Colonic mucosa (tissue), 4 donors: ENCODE data around the gene RNF4. TPM values are rescaled to one million over a fixed set of nuclear protein-coding genes. Genes with fewer than 3 reads are reported as not detected.
"Not testable (repeated sequence)": the region's sequence is repeated elsewhere in the genome, so short reads cannot be mapped to it uniquely, and the experiment has no call there.

Source experiments
- DNase-seq: peaks from one replicate; pipeline ENCODE4 v3.0.0-alpha.2; 2020
- H3K27ac ChIP-seq: fragments of 200-600 bp; one replicate; pipeline ENCODE4 v1.8.0; 2021
- H3K27me3 ChIP-seq: fragments of 200-600 bp; one replicate; pipeline ENCODE4 v1.8.0; 2021
- H3K36me3 ChIP-seq: fragments of 200-600 bp; one replicate; pipeline ENCODE4 v1.8.0; 2021
- H3K4me1 ChIP-seq: fragments of 200-600 bp; one replicate; pipeline ENCODE4 v1.8.0; 2021; ENCODE audit warnings: mild to moderate bottlenecking
- H3K4me3 ChIP-seq: fragments of 200-600 bp; one replicate; pipeline ENCODE4 v1.8.0; 2021
- H3K9ac ChIP-seq, 2 donors: one replicate each; pipeline ENCODE4 v1.7.0; 2013; ENCODE audit warnings: control low read depth in 2 of 2, low read depth in 2 of 2, low read length in 2 of 2
- H3K9me3 ChIP-seq: fragments of 200-600 bp; one replicate; pipeline ENCODE4 v1.8.0; 2021
- CTCF ChIP-seq: fragments of 200-600 bp; IDR thresholded peaks from one replicate; pipeline ENCODE4 v1.8.0; 2022; ENCODE audit warnings: antibody characterized with exemption, mild to moderate bottlenecking
- intact Hi-C: fragments of 100-400 bp; cut with DNase I; formaldehyde crosslinking; loops from one replicate; pipeline ENCODE4 v1.14.1; 2022
- total RNA-seq, 2 donors: library from RNA; stranded (reverse); fragmentation: NEBNext Ultra II Directional in 1 of 2; extraction: Animal tissue kit (Norgen Biotek cat#: 25700) in 1 of 2; gene quantifications; one replicate each; pipeline ENCODE4 v1.2.1, GENCODE V29; 2021
- donor health status: healthy.
- donor health status: DM: no; HTN: no; CAD: no.
- donor health status: DM: no; HTN: no; CAD: no.

RNF4 gene
- total RNA-seq, 2 donors from 2014 or later = 50.1 to 51.1 TPM

GRCh38 chr4:2534904-2535375 lies 66.0 kb downstream of the RNF4 start:
- Histone ChIP-seq H3K4me3 (peak overlapping the region; percentile 46), H3K36me3 (no peaks in the 10 kb centered on the region), H3K9ac (peak overlapping the region; percentile 94 to 95), H3K27ac (peak overlapping the region; percentile 75), H3K27me3 (no peaks in the 10 kb centered on the region), H3K9me3 (no peaks in the 10 kb centered on the region), H3K4me1 (peaks cover 7% of the 10 kb centered on the region)
- intact Hi-C loops = no loop called here
- no peak for DNase-seq
- no peak for TF ChIP-seq CTCF

DNA sequence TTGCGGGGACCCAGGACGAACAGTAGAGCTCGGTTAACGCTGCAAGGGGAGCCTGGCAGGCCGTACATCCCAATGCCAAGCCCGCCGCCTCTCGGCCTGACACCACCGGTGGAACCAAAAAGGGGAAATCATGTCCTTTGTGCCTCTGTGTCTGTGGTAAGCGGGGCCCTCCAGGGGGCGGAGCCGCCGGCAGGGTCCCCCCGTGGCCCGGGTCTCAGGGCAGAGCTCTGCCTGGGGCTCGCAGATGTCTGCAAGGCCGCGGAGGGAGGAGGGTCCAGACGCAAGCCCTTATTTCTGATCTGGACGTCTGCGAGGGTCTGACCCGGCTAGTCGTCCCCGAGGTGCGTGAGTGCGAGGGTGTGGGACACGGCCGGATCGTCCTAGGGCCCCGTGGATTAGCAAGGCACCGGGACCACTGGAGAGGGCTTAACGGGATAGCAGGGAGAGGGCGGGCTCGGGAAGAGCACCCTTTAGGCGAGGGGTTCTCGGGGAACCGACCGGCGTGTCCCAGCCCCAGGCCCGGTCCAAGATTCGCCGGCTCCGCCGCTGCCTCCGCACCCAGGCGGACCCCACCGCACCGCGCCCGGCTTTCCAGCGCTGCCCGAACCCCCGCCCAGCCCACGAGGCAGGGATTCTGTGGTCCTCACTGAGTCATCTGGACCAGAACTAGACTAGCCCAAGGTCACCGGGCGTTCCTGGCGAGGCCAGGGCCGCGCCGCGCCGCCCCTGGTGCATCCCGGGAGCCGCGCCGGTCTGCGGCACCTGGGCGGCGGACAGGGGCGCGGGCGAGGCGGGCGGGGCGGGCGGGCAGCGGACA lies 66.7 kb downstream of the RNF4 start:
- Histone ChIP-seq H3K4me3 (peak overlapping the region; percentile 46), H3K4me1 (peaks cover 7% of the 10 kb centered on the region), H3K9me3 (no peaks in the 10 kb centered on the region), H3K27ac (peak overlapping the region; percentile 75), H3K9ac (peak overlapping the region; percentile 94 to 95), H3K36me3 (no peaks in the 10 kb centered on the region), H3K27me3 (no peaks in the 10 kb centered on the region)
- DNase-seq = peak; percentile 45
- no peak for TF ChIP-seq CTCF
- intact Hi-C loops = no loop called here

GRCh38 chr4:2536193-2537010 lies 67.5 kb downstream of the RNF4 start, which contains the start of gene FAM193A:
FAM193A (plus strand) TSS chr4:2536647; CDS start chr4:2536916, 269 bp downstream.
- H3K4me3 ChIP-seq = peak within 1 kb of the TSS; percentile 94
- no peak for TF ChIP-seq CTCF
- no peaks in the 10 kb centered on the region for H3K9me3 ChIP-seq
- DNase-seq = peak; percentile 99
- peaks cover 7% of the 10 kb centered on the region for H3K4me1 ChIP-seq
- peak within 1 kb of the TSS; percentile 95 for H3K27ac ChIP-seq
- intact Hi-C loops = no loop called here
- no peaks in the 10 kb centered on the region for H3K36me3 ChIP-seq
- H3K27me3 ChIP-seq = no peaks in the 10 kb centered on the region
- peak within 1 kb of the TSS; percentile 94 to 95 for H3K9ac ChIP-seq

DNA sequence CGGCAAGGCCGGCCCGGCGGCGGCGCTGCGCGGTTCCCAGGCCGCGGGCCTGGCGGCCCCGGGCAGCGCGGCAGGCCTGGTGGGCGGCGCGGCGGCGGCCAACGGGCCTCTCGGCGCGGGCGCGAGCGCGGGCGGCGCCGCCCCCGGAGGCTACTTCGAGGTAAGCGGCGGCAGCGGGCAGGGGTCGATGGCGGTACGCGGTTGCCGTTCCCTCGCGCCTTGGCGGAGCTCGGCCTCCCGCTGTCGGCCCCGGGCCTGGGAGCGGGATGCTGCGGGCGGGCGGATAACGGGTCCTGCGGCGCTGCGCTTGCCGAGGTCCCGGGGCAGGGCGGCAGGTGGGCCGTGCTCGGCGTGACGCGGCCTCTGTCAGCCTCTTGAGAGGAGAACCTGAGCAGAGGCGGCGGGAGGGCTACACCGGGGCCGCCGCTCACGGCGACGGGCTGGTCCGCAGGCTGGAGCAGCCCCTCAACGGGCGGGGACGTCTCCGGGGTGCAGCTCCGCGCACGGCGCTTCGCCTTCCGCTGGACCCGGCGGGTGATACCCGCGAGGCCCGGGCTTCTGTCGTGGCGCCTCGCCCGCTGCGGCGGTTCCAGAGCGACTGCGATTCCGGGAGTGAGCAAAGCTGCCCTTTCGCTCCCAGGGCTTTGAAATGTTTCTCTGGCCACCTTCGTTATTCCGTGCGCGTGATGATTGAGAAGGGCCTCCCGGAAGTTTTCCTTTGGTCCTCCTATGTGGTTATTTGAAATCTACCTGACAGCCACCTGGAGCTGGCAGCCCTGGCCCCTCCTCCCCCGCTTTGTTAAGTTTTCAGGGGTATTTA lies 68.3 kb downstream of the RNF4 start:
- intact Hi-C loops = no loop called here
- peak; percentile 58 for DNase-seq
- Histone ChIP-seq H3K36me3 (no peaks in the 10 kb centered on the region), H3K9me3 (no peaks in the 10 kb centered on the region), H3K4me3 (peak overlapping the region; percentile 94), H3K27me3 (no peaks in the 10 kb centered on the region), H3K27ac (peak overlapping the region; percentile 95), H3K9ac (peak overlapping the region; percentile 79 to 81), H3K4me1 (peaks cover 7% of the 10 kb centered on the region)
- TF ChIP-seq CTCF = no peak

DNA sequence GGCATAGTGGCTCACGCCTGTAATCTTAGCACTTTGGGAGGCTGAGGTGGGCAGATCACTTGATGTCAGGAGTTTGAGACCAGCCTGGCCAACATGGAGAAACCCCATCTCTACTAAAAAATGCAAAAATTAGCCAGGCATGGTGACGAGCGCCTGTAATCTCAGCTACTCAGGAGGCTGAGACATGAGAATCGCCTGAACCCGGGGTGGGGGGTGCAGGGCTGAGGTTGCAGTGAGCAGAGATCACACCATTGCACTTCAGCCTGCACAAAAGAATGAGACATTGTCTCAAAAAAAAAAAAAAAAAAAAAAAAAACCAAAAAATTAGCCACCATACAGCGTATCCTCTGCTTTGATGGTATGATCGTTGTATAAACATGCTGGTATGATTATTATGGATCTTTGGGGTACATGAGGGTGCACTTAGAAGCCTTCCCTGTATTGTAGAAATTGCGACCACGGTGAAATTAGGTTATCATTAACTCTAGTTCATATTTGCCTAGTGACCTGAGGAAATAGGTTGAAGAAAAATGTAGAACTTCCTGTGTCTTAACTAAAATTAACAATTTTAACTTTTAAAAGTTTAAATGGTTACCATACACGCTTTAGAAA lies 74.8 kb downstream of the RNF4 start:
- H3K4me1 ChIP-seq, H3K36me3 ChIP-seq, DNase-seq, H3K9me3 ChIP-seq, H3K4me3 ChIP-seq, H3K27ac ChIP-seq, intact Hi-C loops, H3K27me3 ChIP-seq, H3K9ac ChIP-seq: not testable (repeated sequence)
